ENCODE data around the gene IFNA6. TPM values are rescaled to one million over a fixed set of nuclear protein-coding genes. Genes with fewer than 3 reads are reported as not detected.

The IFNA6 gene
- total RNA-seq (not detected), total RNA-seq (0 reads per million in 29 experiments)
- total RNA-seq (2013): not detected

DNA sequence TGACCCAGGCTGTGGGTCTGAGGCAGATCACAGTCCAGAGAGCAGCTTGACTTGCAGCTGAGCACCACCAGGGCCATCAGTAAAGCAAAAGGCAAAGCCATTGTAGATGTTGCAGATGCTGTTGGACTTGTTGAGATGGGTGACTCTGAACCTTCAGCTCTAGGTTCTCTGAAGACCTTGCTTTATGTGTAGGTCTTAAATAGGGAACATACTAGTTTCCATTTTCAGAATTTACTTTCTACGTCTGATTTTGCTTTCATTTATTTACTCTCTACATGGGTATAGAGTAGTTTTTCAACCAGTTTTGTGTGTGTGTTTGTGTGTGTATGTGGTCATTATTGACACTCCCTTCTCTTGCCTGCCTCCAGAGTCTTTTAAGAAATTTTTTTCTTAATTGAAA, at the start of gene IFNA6:
Gene IFNA6 (minus strand): TSS at position 101 of the 400 bp plus-strand sequence. CDS start 0 bp downstream, at position 101.
- CTCF ChIA-PET: no interaction called here
- POLR2A ChIA-PET: no interaction called here
- WGBS (ENCODE audit: insufficient coverage): no CpG with 5 or more reads among the region's 1 CpG
- Histone ChIP-seq H3K4me3 (ENCODE audit: control insufficient read depth in 1 of 2, extremely low read depth in 1 of 2, low read length in 1 of 2) (no peak within 1 kb of the TSS), H3K9me3 (no peaks in the 10 kb centered on the region), H3K4me1 (ENCODE audit: control insufficient read depth in 1 of 2, extremely low read depth in 1 of 2, insufficient read depth in 2 of 2, low read length in 2 of 2) (no peaks in the 10 kb centered on the region), H3K27ac (ENCODE audit: low read length) (no peak within 1 kb of the TSS), H3K27me3 (replicated peaks in 1 of 2; ENCODE audit: control insufficient read depth in 2 of 2, extremely low read depth in 1 of 2, insufficient read depth in 2 of 2, low read length in 1 of 2) (peaks cover 0 to 3% of the 10 kb centered on the region in 2 experiments), H3K36me3 (ENCODE audit: control insufficient read depth in 2 of 2, extremely low read depth in 1 of 2, insufficient read depth in 1 of 2, low read length in 1 of 2) (no peaks in the 10 kb centered on the region)
- DNase-seq: no peak
- Mint-ChIP-seq H3K36me3 (peaks cover 5% of the 10 kb centered on the region), H3K4me1 (no peaks in the 10 kb centered on the region), H3K9me3 (peaks cover 5 to 6% (median 6%) of the 10 kb centered on the region in 3 donors), H3K27me3 (peaks cover 23 to 26% of the 10 kb centered on the region in 2 donors), H3K27ac (no peak within 1 kb of the TSS), H3K4me3 (no peak within 1 kb of the TSS)
- ATAC-seq (replicated peaks in 1 of 4): no peak

DNA sequence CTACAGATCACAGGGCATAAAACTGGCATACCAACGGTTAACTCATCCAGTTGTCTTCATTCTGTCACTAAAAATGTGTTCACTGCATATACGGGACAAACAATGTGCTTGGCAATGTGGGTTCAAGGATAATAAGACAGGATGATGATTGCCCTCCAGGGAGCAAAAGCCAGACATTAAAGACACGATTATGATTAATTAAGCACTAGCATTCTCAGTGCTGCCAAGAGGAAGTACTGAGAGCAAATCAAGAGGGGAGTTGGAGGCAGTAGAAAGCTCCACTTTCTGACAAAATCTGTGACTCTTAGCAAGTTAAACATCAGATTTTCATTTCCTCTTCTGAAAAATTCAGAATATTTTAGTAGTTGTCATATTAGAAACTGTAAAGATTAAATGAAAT, 49.3 kb upstream of the IFNA6 start:
- no peaks in the 10 kb centered on the region for H3K36me3 Mint-ChIP-seq
- Histone ChIP-seq H3K9me3 (no peaks in the 10 kb centered on the region), H3K27me3 (replicated peaks in 1 of 2; ENCODE audit: control insufficient read depth in 2 of 2, extremely low read depth in 1 of 2, insufficient read depth in 2 of 2, low read length in 1 of 2) (peaks cover 8 to 20% of the 10 kb centered on the region in 2 experiments), H3K27ac (ENCODE audit: low read length) (no peak overlapping the region), H3K4me1 (ENCODE audit: control insufficient read depth in 1 of 2, extremely low read depth in 1 of 2, insufficient read depth in 2 of 2, low read length in 2 of 2) (peaks cover 7 to 17% of the 10 kb centered on the region in 2 experiments), H3K36me3 (ENCODE audit: control insufficient read depth in 2 of 2, extremely low read depth in 1 of 2, insufficient read depth in 1 of 2, low read length in 1 of 2) (no peaks in the 10 kb centered on the region), H3K4me3 (ENCODE audit: control insufficient read depth in 1 of 2, extremely low read depth in 1 of 2, low read length in 1 of 2) (no peak overlapping the region)
- WGBS (ENCODE audit: insufficient coverage): 67% methylated on average over 1 of the region's 3 CpGs
- peaks cover 11 to 16% (median 14%) of the 10 kb centered on the region in 3 donors for H3K4me1 Mint-ChIP-seq
- ChIA-PET POLR2A (no interaction called here), CTCF (no interaction called here)
- H3K4me3 Mint-ChIP-seq: no peak overlapping the region
- peaks cover 46 to 71% of the 10 kb centered on the region in 2 donors for H3K27me3 Mint-ChIP-seq
- no peaks in the 10 kb centered on the region for H3K9me3 Mint-ChIP-seq
- DNase-seq (no peak), ATAC-seq (replicated peaks in 1 of 4) (no peak)
- no peak overlapping the region for H3K27ac Mint-ChIP-seq

DNA sequence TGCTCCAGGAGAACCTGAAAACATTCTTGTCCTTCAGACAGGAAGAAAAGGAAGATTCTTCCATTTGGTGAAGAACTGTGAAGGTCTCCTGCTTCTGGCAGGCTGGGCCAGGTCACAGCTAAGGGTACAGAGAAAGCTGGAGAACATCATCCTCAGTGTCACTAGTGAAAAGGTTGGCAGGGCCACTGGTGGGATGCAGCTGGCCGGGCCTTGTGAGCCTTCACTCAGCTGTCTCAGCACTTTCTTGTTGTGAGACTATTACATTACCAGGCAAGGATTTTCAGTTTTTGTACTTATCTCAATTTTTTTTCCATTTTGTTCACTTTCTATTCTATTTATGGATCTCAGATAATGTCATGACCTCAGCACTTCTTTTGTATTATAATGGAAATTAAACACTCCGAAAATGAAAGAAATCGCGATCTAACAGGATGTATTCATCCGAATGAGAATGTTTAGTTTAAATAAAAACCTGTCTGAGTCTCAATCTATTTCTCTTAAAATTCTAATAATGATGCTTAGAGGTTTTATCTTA, 48.3 kb upstream of the IFNA6 start:
- no peak for DNase-seq
- Histone ChIP-seq H3K27me3 (replicated peaks in 1 of 2; ENCODE audit: control insufficient read depth in 2 of 2, extremely low read depth in 1 of 2, insufficient read depth in 2 of 2, low read length in 1 of 2) (peaks cover 8 to 20% of the 10 kb centered on the region in 2 experiments), H3K4me1 (ENCODE audit: control insufficient read depth in 1 of 2, extremely low read depth in 1 of 2, insufficient read depth in 2 of 2, low read length in 2 of 2) (peaks cover 7 to 17% of the 10 kb centered on the region in 2 experiments), H3K4me3 (ENCODE audit: control insufficient read depth in 1 of 2, extremely low read depth in 1 of 2, low read length in 1 of 2) (no peak overlapping the region), H3K27ac (ENCODE audit: low read length) (no peak overlapping the region), H3K36me3 (ENCODE audit: control insufficient read depth in 2 of 2, extremely low read depth in 1 of 2, insufficient read depth in 1 of 2, low read length in 1 of 2) (no peaks in the 10 kb centered on the region), H3K9me3 (no peaks in the 10 kb centered on the region)
- H3K27me3 Mint-ChIP-seq: peaks cover 46 to 69% of the 10 kb centered on the region in 2 donors
- H3K4me3 Mint-ChIP-seq: no peak overlapping the region
- POLR2A ChIA-PET: no interaction called here
- no CpG with 5 or more reads among the region's 5 CpGs for WGBS (ENCODE audit: insufficient coverage)
- peaks cover 11 to 16% (median 14%) of the 10 kb centered on the region in 3 donors for H3K4me1 Mint-ChIP-seq
- CTCF ChIA-PET: interaction anchor here (0.6 to 2.1 kb wide), 4 partner anchors 65 to 80 kb away, joined by 3 to 21 read pairs (median 4); no protein-coding TSS in a partner anchor
- H3K27ac Mint-ChIP-seq: no peak overlapping the region
- ATAC-seq (replicated peaks in 1 of 4): no peak
- no peaks in the 10 kb centered on the region for H3K36me3 Mint-ChIP-seq
- no peaks in the 10 kb centered on the region for H3K9me3 Mint-ChIP-seq

DNA sequence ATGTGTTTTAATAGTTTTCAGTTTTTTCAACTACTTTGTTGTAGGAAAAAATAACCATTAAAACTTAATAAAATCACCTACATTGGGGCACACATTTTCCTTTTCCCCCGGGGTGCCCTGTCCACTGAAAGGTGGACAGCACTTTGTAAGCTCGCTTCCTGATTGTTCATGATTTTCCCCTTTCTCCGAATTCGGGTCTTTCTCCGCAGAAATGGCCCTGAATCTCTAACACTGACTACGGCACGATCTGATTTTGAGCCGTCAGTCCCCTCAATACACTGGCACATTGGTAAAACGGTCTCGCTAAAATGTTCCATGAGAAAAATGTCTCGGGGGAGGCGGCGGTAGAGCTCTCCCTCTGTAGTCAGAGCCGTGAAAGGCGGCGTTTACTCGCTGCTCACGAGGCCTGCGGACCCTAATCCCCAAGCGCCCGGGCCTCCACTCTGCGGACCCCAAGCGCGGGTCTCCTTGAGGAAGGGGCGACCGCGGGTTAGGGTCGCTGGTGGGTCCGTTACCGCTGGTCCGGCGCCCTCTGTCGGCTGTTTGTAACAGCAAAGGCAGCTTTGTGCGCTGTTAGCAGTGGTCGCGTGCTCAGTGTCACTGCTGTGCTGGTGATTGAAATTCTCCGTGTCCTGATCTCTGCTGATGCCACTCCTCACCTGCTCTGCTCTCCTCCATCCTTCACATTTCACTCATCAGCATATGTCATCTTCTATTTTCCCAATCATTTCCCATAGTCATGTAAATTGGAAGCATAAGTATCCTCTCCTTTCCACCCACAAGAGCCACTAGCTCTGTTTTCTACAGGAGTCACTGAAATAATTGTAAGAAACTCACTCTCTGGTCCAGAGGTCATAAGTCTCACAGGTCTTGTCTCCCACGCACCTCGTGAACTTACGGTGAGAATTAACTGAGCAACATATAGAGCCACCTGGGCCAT, 45.4 kb upstream of the IFNA6 start:
- Histone ChIP-seq H3K27ac (ENCODE audit: low read length) (no peak overlapping the region), H3K4me3 (ENCODE audit: control insufficient read depth in 1 of 2, extremely low read depth in 1 of 2, low read length in 1 of 2) (peak overlapping the region; percentile 37 to 84), H3K27me3 (replicated peaks in 1 of 2; ENCODE audit: control insufficient read depth in 2 of 2, extremely low read depth in 1 of 2, insufficient read depth in 2 of 2, low read length in 1 of 2) (peaks cover 2 to 21% of the 10 kb centered on the region in 2 experiments), H3K36me3 (ENCODE audit: control insufficient read depth in 2 of 2, extremely low read depth in 1 of 2, insufficient read depth in 1 of 2, low read length in 1 of 2) (no peaks in the 10 kb centered on the region), H3K9me3 (no peaks in the 10 kb centered on the region), H3K4me1 (ENCODE audit: control insufficient read depth in 1 of 2, extremely low read depth in 1 of 2, insufficient read depth in 2 of 2, low read length in 2 of 2) (peaks cover 0 to 8% of the 10 kb centered on the region in 2 experiments)
- DNase-seq (peak in 32 of 35 experiments; percentile 22 to 74 (median 46)), ATAC-seq (replicated peaks in 1 of 4) (peak; percentile 80 to 85 (median 83))
- POLR2A ChIA-PET: interaction anchor here (0.6 to 0.8 kb wide), 3 partner anchors 66 to 720 kb away, joined by 4 read pairs; no protein-coding TSS in a partner anchor
- Mint-ChIP-seq H3K9me3 (no peaks in the 10 kb centered on the region), H3K27ac (no peak overlapping the region), H3K36me3 (no peaks in the 10 kb centered on the region), H3K4me3 (peak overlapping the region; percentile 62 to 77 (median 71)), H3K27me3 (peaks cover 46 to 69% of the 10 kb centered on the region in 2 donors), H3K4me1 (peaks cover 5 to 11% (median 6%) of the 10 kb centered on the region in 3 donors)
- CTCF ChIA-PET: interaction anchor here (0.6 to 3.8 kb wide), 27 partner anchors 10 to 685 kb away, joined by 3 to 80 read pairs (median 4); partner anchors contain the start of genes IFNA8 (in 1 of the 2) and KLHL9 (in 1 of the 2)
- 2% methylated on average over 34 of the region's 40 CpGs for WGBS (ENCODE audit: insufficient coverage)

DNA sequence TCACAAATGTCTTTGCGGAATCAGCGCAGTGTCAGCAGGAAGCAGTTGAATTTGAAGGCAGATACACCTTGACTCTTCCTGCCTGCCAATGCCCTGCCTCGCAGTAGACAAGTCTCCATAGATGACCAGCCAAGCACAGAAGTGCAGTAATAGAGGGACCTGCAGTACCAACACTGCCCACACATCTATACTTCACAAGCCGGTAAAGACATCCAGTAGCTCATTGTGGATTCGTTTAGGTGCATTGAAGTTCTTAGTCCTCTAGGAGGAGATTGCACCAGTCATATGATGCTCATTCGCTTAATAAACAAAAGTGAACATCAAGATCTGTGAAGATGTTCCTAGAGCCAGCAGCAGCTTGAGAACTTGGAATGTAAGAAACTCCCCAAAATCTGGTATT, 41.6 kb upstream of the IFNA6 start:
- H3K36me3 Mint-ChIP-seq: no peaks in the 10 kb centered on the region
- H3K9me3 Mint-ChIP-seq: no peaks in the 10 kb centered on the region
- ChIA-PET CTCF (interaction anchor here (0.5 to 2.2 kb wide), 8 partner anchors 28 to 74 kb away, joined by 3 to 25 read pairs (median 4); no protein-coding TSS in a partner anchor), POLR2A (no interaction called here)
- Histone ChIP-seq H3K4me3 (ENCODE audit: control insufficient read depth in 1 of 2, extremely low read depth in 1 of 2, low read length in 1 of 2) (no peak overlapping the region), H3K27ac (ENCODE audit: low read length) (no peak overlapping the region), H3K9me3 (no peaks in the 10 kb centered on the region), H3K4me1 (ENCODE audit: control insufficient read depth in 1 of 2, extremely low read depth in 1 of 2, insufficient read depth in 2 of 2, low read length in 2 of 2) (peaks cover 0 to 8% of the 10 kb centered on the region in 2 experiments), H3K36me3 (ENCODE audit: control insufficient read depth in 2 of 2, extremely low read depth in 1 of 2, insufficient read depth in 1 of 2, low read length in 1 of 2) (no peaks in the 10 kb centered on the region), H3K27me3 (replicated peaks in 1 of 2; ENCODE audit: control insufficient read depth in 2 of 2, extremely low read depth in 1 of 2, insufficient read depth in 2 of 2, low read length in 1 of 2) (peaks cover 2 to 19% of the 10 kb centered on the region in 2 experiments)
- ATAC-seq (replicated peaks in 1 of 4): peak in 3 of 4 experiments; percentile 40 to 70 (median 43)
- WGBS (ENCODE audit: insufficient coverage): 64% methylated on average over 3 of the region's 6 CpGs
- H3K4me1 Mint-ChIP-seq: peaks cover 5 to 11% (median 6%) of the 10 kb centered on the region in 3 donors
- H3K4me3 Mint-ChIP-seq: no peak overlapping the region
- no peak overlapping the region for H3K27ac Mint-ChIP-seq
- DNase-seq: peak in 1 of 35 experiments; percentile 34
- H3K27me3 Mint-ChIP-seq: peaks cover 39 to 65% of the 10 kb centered on the region in 2 donors

DNA sequence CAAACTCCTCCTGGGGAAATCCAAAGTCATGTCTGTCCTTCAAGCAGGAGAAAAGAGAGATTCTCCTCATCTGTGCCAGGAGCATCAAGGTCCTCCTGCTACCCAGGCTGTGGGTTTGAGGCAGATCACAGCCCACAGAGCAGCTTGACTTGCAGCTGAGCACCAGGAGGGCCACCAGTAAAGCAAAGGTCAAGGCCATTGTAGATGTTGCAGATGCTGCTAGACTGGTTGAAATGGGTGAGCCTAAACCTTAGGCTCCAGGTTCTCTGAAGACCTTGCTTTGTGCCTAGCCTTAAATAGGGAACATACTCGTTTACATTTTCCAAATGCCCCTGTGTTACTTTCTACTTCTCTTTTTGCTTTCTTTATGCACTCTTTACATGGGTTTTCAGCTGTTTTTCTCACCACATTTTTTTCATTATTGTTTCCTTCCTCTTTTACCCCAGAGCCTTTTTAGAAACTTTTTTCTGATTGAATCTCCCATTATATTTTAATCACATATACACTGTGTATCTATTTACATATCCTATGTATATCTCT, 34.5 kb upstream of the IFNA6 start, which contains the start of gene IFNA2:
Gene IFNA2 (minus strand): TSS at position 268 of the 540 bp plus-strand sequence. CDS start 69 bp downstream, at position 199.
- no peak within 1 kb of the TSS for H3K27ac Mint-ChIP-seq
- H3K36me3 Mint-ChIP-seq: no peaks in the 10 kb centered on the region
- WGBS (ENCODE audit: insufficient coverage): no CpG with 5 or more reads among the region's 1 CpG
- peaks cover 14 to 20% (median 17%) of the 10 kb centered on the region in 3 donors for H3K4me1 Mint-ChIP-seq
- Histone ChIP-seq H3K4me1 (ENCODE audit: control insufficient read depth in 1 of 2, extremely low read depth in 1 of 2, insufficient read depth in 2 of 2, low read length in 2 of 2) (no peaks in the 10 kb centered on the region), H3K4me3 (ENCODE audit: control insufficient read depth in 1 of 2, extremely low read depth in 1 of 2, low read length in 1 of 2) (no peak within 1 kb of the TSS), H3K9me3 (no peaks in the 10 kb centered on the region), H3K27ac (ENCODE audit: low read length) (no peak within 1 kb of the TSS), H3K36me3 (ENCODE audit: control insufficient read depth in 2 of 2, extremely low read depth in 1 of 2, insufficient read depth in 1 of 2, low read length in 1 of 2) (no peaks in the 10 kb centered on the region), H3K27me3 (replicated peaks in 1 of 2; ENCODE audit: control insufficient read depth in 2 of 2, extremely low read depth in 1 of 2, insufficient read depth in 2 of 2, low read length in 1 of 2) (no peaks in the 10 kb centered on the region)
- ATAC-seq (replicated peaks in 1 of 4) (peak in 1 of 4 experiments; percentile 27), DNase-seq (no peak)
- CTCF ChIA-PET: interaction anchor here in 1 of 2 donors (0.6 to 1.2 kb wide), 2 partner anchors 16 to 398 kb away, joined by 3 read pairs; no protein-coding TSS in a partner anchor
- no peaks in the 10 kb centered on the region for H3K9me3 Mint-ChIP-seq
- peaks cover 16 to 43% of the 10 kb centered on the region in 2 donors for H3K27me3 Mint-ChIP-seq
- POLR2A ChIA-PET: no interaction called here
- no peak within 1 kb of the TSS for H3K4me3 Mint-ChIP-seq
